HepG2 (cell line): ENCODE measurements around the gene ARHGAP9. TPM values are rescaled to one million over a fixed set of nuclear protein-coding genes. Genes with fewer than 3 reads are reported as not detected.

Experiments
- CENPT ChIP-seq: sonication (generic); formaldehyde crosslinking; IDR thresholded peaks from 2 replicates; pipeline ENCODE4 v1.8.0; 2022; ENCODE audit warnings: low read depth, mild to moderate bottlenecking, moderate library complexity, missing genetic modification reagents
- E2F1 ChIP-seq: sonication (generic); formaldehyde crosslinking; IDR thresholded peaks from 2 replicates; pipeline ENCODE4 v1.5.0; 2020; ENCODE audit warnings: missing genetic modification reagents
- HOXA9 ChIP-seq: sonication (generic); formaldehyde crosslinking; IDR thresholded peaks from 2 replicates; pipeline ENCODE4 v1.8.1; 2022; ENCODE audit warnings: missing genetic modification reagents, mild to moderate bottlenecking, moderate library complexity, borderline replicate concordance
- MZF1 ChIP-seq: sonication (generic); formaldehyde crosslinking; IDR thresholded peaks from 2 replicates; pipeline ENCODE4 v1.8.1; 2023; ENCODE audit warnings: mild to moderate bottlenecking, missing genetic modification reagents, borderline replicate concordance
- PBX2 ChIP-seq: IDR thresholded peaks from 2 replicates; pipeline ENCODE4 v1.6.1; 2016; ENCODE audit warnings: control low read depth
- SP4 ChIP-seq: sonication (generic); formaldehyde crosslinking; IDR thresholded peaks from 2 replicates; pipeline ENCODE4 v1.8.1; 2023; ENCODE audit warnings: mild to moderate bottlenecking, missing genetic modification reagents
- ZKSCAN8 ChIP-seq: IDR thresholded peaks from 2 replicates; pipeline ENCODE4 v1.6.1; 2016; ENCODE audit warnings: borderline replicate concordance, missing genetic modification reagents, missing compliant biosample characterization
- ZNF232 ChIP-seq: sonication (generic); formaldehyde crosslinking; IDR thresholded peaks from 2 replicates; pipeline ENCODE4 v1.4.0; 2020; ENCODE audit warnings: missing genetic modification reagents, borderline replicate concordance
- ZNF563 ChIP-seq: sonication (generic); formaldehyde crosslinking; IDR thresholded peaks from 2 replicates; pipeline ENCODE4 v1.8.0; 2022; ENCODE audit warnings: mild to moderate bottlenecking, moderate library complexity, missing genetic modification reagents
- ZNF616 ChIP-seq: sonication (generic); formaldehyde crosslinking; IDR thresholded peaks from 2 replicates; pipeline ENCODE4 v1.5.0; 2020; ENCODE audit warnings: low read depth, mild to moderate bottlenecking, missing genetic modification reagents
- ZNF784 ChIP-seq: sonication (generic); formaldehyde crosslinking; IDR thresholded peaks from 2 replicates; pipeline ENCODE4 v1.5.1; 2020; ENCODE audit warnings: missing genetic modification reagents, mild to moderate bottlenecking, borderline replicate concordance
- polyA plus RNA-seq, 8 experiments: library from polyadenylated mRNA; depleted of rRNA in 3 of 8; stranded (reverse) in 7 of 8; unstranded in 1 of 8; fragments of >200 nt; fragmentation: Illumina TruSeq in 4 of 8; extraction: Trizol in 4 of 8; gene quantifications; 2 replicates each; pipeline versions ENCODE4 v1.2.1 to v1.2.3, GENCODE V29; 2011 to 2016; ENCODE audit warnings: low read depth in 4 of 8, missing spikeins in 1 of 8, mixed read lengths in 1 of 8; ENCODE audit not compliant: insufficient read depth in 1 of 8
- total RNA-seq, 5 experiments: library from RNA; depleted of rRNA; stranded (reverse); fragments of >200 nt; fragmentation: Illumina TruSeq; extraction: Trizol; gene quantifications; 2 replicates each; pipeline ENCODE4 v1.2.3, GENCODE V29; 2016; ENCODE audit warnings: low read depth in 1 of 5
- TF ChIP-seq, protein P1 (sequence below): sonication (generic); formaldehyde crosslinking; IDR thresholded peaks from 2 replicates; pipeline ENCODE4 v1.5.1; 2020; ENCODE audit warnings: mild to moderate bottlenecking, missing genetic modification reagents, moderate library complexity
- TF ChIP-seq, protein P2 (sequence below): IDR thresholded peaks from 2 replicates; pipeline ENCODE4 v1.6.1; 2016; ENCODE audit warnings: low read depth, control low read depth
- TF ChIP-seq, protein P3 (sequence below): sonication (generic); formaldehyde crosslinking; conservative IDR thresholded peaks from 2 replicates; pipeline ENCODE4 v1.8.0; 2022; ENCODE audit warnings: low read depth, missing genetic modification reagents
- TF ChIP-seq, protein P4 (sequence below): sonication (generic); formaldehyde crosslinking; conservative IDR thresholded peaks from 2 replicates; pipeline ENCODE4 v1.8.1; 2023; ENCODE audit warnings: missing genetic modification reagents

The ARHGAP9 gene
- total and polyA plus RNA-seq, 2 of the 13 experiments (the other 11 are each of a cell fraction or from before 2014, with no cell fraction given), result 0.18 to 1.2 TPM

- TF ChIP-seq HOXA9 (CRISPR knock-in tag) (no peak), CENPT (no peak), ZNF232 (CRISPR knock-in tag) (peak; percentile 52; the same call in 1 of the 2 replicates), E2F1 (CRISPR knock-in tag) (no peak), ZKSCAN8 (CRISPR knock-in tag) (no peak), ZNF784 (CRISPR knock-in tag) (0 out of 2 replicates have a peak, but pooled peaks have one; percentile 43), SP4 (CRISPR knock-in tag) (no peak), ZNF616 (no peak), ZNF563 (no peak), PBX2 (no peak), MZF1 (CRISPR knock-in tag) (no peak)
- TF ChIP-seq, protein P1, sequence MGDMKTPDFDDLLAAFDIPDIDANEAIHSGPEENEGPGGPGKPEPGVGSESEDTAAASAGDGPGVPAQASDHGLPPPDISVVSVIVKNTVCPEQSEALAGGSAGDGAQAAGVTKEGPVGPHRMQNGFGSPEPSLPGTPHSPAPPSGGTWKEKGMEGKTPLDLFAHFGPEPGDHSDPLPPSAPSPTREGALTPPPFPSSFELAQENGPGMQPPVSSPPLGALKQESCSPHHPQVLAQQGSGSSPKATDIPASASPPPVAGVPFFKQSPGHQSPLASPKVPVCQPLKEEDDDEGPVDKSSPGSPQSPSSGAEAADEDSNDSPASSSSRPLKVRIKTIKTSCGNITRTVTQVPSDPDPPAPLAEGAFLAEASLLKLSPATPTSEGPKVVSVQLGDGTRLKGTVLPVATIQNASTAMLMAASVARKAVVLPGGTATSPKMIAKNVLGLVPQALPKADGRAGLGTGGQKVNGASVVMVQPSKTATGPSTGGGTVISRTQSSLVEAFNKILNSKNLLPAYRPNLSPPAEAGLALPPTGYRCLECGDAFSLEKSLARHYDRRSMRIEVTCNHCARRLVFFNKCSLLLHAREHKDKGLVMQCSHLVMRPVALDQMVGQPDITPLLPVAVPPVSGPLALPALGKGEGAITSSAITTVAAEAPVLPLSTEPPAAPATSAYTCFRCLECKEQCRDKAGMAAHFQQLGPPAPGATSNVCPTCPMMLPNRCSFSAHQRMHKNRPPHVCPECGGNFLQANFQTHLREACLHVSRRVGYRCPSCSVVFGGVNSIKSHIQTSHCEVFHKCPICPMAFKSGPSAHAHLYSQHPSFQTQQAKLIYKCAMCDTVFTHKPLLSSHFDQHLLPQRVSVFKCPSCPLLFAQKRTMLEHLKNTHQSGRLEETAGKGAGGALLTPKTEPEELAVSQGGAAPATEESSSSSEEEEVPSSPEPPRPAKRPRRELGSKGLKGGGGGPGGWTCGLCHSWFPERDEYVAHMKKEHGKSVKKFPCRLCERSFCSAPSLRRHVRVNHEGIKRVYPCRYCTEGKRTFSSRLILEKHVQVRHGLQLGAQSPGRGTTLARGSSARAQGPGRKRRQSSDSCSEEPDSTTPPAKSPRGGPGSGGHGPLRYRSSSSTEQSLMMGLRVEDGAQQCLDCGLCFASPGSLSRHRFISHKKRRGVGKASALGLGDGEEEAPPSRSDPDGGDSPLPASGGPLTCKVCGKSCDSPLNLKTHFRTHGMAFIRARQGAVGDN, result peak; percentile 16; the same call in 1 of the 2 replicates
- TF ChIP-seq, protein P2, sequence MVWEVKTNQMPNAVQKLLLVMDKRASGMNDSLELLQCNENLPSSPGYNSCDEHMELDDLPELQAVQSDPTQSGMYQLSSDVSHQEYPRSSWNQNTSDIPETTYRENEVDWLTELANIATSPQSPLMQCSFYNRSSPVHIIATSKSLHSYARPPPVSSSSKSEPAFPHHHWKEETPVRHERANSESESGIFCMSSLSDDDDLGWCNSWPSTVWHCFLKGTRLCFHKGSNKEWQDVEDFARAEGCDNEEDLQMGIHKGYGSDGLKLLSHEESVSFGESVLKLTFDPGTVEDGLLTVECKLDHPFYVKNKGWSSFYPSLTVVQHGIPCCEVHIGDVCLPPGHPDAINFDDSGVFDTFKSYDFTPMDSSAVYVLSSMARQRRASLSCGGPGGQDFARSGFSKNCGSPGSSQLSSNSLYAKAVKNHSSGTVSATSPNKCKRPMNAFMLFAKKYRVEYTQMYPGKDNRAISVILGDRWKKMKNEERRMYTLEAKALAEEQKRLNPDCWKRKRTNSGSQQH (CRISPR knock-in tag), result no peak
- TF ChIP-seq, protein P3, sequence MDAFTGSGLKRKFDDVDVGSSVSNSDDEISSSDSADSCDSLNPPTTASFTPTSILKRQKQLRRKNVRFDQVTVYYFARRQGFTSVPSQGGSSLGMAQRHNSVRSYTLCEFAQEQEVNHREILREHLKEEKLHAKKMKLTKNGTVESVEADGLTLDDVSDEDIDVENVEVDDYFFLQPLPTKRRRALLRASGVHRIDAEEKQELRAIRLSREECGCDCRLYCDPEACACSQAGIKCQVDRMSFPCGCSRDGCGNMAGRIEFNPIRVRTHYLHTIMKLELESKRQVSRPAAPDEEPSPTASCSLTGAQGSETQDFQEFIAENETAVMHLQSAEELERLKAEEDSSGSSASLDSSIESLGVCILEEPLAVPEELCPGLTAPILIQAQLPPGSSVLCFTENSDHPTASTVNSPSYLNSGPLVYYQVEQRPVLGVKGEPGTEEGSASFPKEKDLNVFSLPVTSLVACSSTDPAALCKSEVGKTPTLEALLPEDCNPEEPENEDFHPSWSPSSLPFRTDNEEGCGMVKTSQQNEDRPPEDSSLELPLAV (CRISPR knock-in tag), result no peak
- TF ChIP-seq, protein P4, sequence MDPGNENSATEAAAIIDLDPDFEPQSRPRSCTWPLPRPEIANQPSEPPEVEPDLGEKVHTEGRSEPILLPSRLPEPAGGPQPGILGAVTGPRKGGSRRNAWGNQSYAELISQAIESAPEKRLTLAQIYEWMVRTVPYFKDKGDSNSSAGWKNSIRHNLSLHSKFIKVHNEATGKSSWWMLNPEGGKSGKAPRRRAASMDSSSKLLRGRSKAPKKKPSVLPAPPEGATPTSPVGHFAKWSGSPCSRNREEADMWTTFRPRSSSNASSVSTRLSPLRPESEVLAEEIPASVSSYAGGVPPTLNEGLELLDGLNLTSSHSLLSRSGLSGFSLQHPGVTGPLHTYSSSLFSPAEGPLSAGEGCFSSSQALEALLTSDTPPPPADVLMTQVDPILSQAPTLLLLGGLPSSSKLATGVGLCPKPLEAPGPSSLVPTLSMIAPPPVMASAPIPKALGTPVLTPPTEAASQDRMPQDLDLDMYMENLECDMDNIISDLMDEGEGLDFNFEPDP (CRISPR knock-in tag), result 0 out of 2 replicates have a peak, but pooled peaks have one; percentile 56
These were observed 44.3 kb upstream of the ARHGAP9 start (continued) for GRCh38 chr12:57523706-57524614.
